Globus pallidus (tissue), 1 donor: ENCODE data around the gene CYP27C1.
"Not testable (repeated sequence)": the region's sequence is repeated elsewhere in the genome, so short reads cannot be mapped to it uniquely, and the experiment has no call there.

Experiments
- DNase-seq: peaks from one replicate; pipeline ENCODE4 v3.0.0-alpha.2; 2015; ENCODE audit warnings: low spot score

The CYP27C1 gene, protein sequence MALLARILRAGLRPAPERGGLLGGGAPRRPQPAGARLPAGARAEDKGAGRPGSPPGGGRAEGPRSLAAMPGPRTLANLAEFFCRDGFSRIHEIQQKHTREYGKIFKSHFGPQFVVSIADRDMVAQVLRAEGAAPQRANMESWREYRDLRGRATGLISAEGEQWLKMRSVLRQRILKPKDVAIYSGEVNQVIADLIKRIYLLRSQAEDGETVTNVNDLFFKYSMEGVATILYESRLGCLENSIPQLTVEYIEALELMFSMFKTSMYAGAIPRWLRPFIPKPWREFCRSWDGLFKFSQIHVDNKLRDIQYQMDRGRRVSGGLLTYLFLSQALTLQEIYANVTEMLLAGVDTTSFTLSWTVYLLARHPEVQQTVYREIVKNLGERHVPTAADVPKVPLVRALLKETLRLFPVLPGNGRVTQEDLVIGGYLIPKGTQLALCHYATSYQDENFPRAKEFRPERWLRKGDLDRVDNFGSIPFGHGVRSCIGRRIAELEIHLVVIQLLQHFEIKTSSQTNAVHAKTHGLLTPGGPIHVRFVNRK

DNA sequence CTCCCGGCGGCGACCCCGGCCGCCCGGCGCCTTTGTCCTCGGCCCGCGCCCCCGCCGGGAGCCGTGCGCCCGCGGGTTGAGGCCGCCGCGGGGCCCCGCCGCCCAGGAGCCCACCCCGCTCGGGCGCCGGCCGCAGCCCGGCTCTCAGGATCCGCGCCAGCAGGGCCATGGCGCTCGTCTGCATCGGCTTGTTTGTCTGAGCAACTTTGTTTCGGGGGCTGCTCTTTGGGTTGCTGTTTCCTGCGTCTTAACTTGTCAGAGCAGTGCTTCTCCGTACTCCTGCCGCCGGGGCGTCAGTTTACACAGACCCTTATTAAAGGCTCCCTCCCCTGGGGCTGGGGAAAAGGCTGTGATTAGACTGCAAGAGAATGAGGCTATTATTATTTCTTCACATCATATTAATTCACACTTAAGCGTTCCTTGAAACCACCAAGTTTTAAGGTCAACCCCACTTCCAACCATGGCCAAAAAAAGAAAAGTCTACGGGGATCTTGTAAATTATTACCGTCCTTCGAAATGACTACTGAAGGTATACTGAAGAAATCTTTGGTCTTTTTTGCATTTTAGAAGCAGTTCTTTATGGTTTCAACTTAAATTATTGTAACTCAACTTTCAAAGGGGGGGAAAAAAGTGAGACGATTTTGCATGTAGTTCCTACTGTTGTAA lies at the start of gene CYP27C1:
CYP27C1 (minus strand) TSS at position 198 of the 666 bp plus-strand sequence; CDS start at position 169, 29 bp downstream.
- no peak for DNase-seq

- DNase-seq: no peak
Observed at GRCh38 chr2:127261804-127262406, 41.8 kb upstream of the CYP27C1 start.

GRCh38 chr2:127259355-127259754 lies 39.3 kb upstream of the CYP27C1 start:
- no peak for DNase-seq

DNA sequence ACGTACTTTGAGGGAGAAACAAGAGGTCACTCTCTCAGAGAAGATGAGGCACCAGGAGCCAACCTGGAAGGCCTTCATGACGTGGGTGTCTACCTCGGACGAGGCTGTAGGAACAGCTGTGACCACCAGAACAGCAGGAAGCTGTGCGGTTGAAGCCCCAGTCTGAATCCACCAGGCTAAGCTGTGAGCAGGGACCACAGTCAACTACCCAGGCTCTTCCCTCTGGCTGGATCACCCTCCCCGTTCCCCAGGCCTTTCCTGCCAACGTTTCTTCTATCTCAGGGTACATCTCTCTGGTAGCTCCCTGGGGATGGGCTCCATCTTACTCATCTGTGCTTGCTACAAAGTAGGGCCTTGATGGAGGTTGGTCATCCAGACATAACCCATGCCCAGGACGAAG lies 36.8 kb upstream of the CYP27C1 start:
- DNase-seq: no peak

DNA sequence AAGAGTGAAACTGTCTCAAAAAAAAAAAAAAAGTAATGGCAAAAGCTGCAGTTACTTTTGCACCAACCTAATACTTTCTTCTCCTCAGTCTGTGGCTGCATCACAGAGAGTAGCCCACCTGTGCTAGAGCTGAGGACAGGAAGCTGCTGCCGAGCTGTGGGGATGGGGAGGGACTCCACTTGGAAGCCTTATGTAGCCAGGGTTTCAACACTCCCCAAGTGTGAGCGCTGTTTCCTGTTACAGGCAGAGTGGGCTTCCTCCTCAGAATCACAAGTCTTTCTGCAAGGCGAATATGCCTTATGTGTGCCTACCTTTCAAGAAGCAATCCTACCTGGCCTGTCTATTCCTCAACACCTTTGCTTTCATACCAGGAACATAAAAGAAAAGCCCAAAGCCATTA lies 36.3 kb upstream of the CYP27C1 start:
- DNase-seq: no peak

GRCh38 chr2:127255721-127256120 lies 35.6 kb upstream of the CYP27C1 start:
- no peak for DNase-seq

DNA sequence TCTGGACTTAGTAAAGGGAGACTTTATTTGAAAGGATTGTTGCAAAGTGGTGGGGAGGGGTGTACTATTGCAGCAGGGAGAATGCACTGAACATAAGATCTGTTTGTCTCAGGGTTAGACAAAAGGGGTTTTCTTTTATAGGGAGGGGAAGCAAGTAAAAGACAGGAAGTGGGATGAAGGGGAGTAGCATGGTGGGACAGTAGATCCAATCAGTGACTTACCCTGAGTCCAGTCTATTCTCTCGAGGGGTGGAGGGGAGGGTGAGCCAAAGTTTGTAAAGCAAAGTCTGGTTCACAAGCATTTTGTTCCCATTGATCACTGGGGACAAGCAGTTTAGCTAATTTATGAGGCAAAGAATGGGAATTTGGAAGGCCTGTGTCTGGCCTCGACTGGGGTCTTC lies 35.0 kb upstream of the CYP27C1 start:
- DNase-seq: peak; percentile 26

- no peak for DNase-seq
Observed at GRCh38 chr2:127254386-127254981, 34.4 kb upstream of the CYP27C1 start.

GRCh38 chr2:127241184-127241583 lies 21.1 kb upstream of the CYP27C1 start:
- not testable (repeated sequence) for DNase-seq

DNA sequence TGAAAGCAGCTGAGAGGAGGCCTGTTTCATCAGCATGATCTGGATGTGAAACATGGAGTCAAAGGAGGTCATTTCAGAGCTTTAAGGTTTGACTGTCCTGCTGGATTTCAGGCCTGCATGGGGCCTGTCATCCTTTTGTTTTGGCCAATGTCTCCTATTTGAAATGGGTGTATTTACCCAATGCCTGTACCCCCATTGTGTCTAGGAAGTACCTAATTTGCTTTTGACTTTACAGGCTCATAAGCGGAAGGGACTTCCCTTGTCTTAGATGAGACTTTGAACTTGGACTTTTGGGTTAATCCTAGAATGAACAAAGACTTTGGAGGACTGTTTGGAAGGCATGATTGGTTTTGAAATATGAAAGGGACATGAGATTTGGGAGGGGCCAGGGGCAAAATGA lies 19.3 kb upstream of the CYP27C1 start:
- no peak for DNase-seq

GRCh38 chr2:127237768-127238167 lies 17.7 kb upstream of the CYP27C1 start:
- DNase-seq: not testable (repeated sequence)

GRCh38 chr2:127235082-127235702 lies 15.1 kb upstream of the CYP27C1 start:
- DNase-seq: no peak

DNA sequence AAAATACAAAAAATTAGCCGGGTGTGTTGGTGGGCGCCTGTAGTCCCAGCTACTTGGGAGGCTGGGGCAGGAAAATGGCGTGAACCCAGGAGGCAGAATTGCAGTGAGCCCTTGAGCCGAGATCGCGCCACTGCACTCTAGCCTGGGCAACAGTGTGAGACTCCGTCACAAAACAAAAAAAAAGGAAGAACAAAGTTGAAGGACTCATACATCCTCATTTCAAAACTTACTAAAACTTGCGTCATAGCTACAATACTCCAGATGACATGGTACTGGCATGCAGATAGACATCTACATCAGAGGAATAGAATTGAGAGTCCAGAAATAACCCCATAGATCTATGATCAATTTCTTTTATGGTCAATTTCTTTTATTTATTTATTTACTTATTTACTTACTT lies 13.6 kb upstream of the CYP27C1 start:
- no peak for DNase-seq

GRCh38 chr2:127231130-127231865 lies 11.2 kb upstream of the CYP27C1 start:
- no peak for DNase-seq

DNA sequence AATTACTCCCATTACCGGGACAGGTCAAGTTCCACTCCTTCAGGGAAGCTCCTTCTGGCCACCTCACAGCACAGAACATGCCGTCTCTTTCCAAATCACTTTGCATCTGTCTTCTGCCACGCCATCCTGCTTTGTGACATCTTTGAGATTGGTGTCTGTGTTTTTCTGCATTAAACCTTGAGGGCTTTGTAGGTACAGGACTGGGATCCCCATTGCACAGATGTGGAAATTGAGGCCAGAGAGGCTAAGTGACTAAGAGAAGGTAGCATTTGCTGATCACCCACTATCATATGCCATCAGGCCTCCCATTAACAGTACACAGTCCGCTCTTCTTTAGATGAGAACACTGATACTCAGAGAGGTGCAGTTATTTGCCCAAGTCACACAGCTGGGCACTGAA lies 9.5 kb upstream of the CYP27C1 start:
- no peak for DNase-seq

- no peak for DNase-seq
Observed at GRCh38 chr2:127228102-127228501, 8.0 kb upstream of the CYP27C1 start.

GRCh38 chr2:127227264-127227660 lies 7.2 kb upstream of the CYP27C1 start:
- not testable (repeated sequence) for DNase-seq

- no peak for DNase-seq
Observed at GRCh38 chr2:127226520-127227263, 6.6 kb upstream of the CYP27C1 start.

DNA sequence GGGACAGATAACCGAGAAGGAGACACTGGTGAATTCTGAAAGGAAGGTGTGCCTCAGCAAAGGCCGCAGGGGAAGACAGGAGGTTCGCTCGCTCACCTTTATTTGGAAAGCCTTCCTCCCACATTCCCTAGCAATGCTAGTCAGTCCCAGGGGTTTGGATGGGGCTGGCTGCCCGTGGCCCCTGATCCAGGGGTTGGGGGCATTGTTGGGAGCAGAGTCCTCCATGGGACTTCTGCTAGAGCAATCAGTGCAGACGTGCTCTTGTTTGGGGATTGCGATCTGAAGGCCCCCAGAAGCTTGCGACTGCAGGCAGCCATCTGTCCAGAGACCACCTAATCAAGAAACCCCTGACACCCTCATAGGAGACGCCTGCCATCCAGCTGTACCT lies 6.0 kb upstream of the CYP27C1 start:
- no peak for DNase-seq

- DNase-seq: no peak
Observed at GRCh38 chr2:127225186-127225960, 5.3 kb upstream of the CYP27C1 start.
